GM23248 (cell line): ENCODE results near the gene TPCN1.

Experiments used
- EZH2 ChIP-seq: fragments of 200-600 bp; sonication (generic); IDR thresholded peaks from 2 replicates; pipeline ENCODE4 v1.6.1; 2018; ENCODE audit warnings: antibody characterized with exemption, mild to moderate bottlenecking; ENCODE audit not compliant: insufficient read depth, poor library complexity, severe bottlenecking
- EZH2phosphoT487 ChIP-seq: fragments of 200-600 bp; sonication (generic); IDR thresholded peaks from 2 replicates; pipeline ENCODE4 v1.6.1; 2018; ENCODE audit warnings: antibody characterized with exemption, moderate library complexity, mild to moderate bottlenecking, low read depth; ENCODE audit not compliant: insufficient read depth

- TF ChIP-seq EZH2 (no peak), EZH2phosphoT487 (no peak)
Observed at GRCh38 chr12:113315358-113315757, 94.1 kb downstream of the TPCN1 start.
